ENCODE measurements around the gene ABO. TPM values are rescaled to one million over a fixed set of nuclear protein-coding genes. Genes with fewer than 3 reads are reported as not detected.
"Not testable (repeated sequence)": the region's sequence is repeated elsewhere in the genome, so short reads cannot be mapped to it uniquely, and the experiment has no call there.

ABO gene
- total and polyA plus RNA-seq, 9 of the 15 experiments (the other 6 are each of a cell fraction or from before 2014, with no cell fraction given) = 5.0 to 21.9 (median 11.9) TPM

- 50% methylated on average over 24 of the region's 24 CpGs for WGBS (ENCODE audit: insufficient coverage, low coverage, missing lambda C conversion rate)
- H3K9me1 ChIP-seq (ENCODE audit: control insufficient read depth, insufficient read depth, low read length); DNase-seq (ENCODE audit: extremely low read depth in 1 of 4, low spot score in 3 of 4); in situ Hi-C loops (cut with MboI); POLR2A ChIA-PET; H3K4me3 ChIP-seq; H3K9ac ChIP-seq (ENCODE audit: insufficient read depth in 1 of 2, low read depth in 2 of 2, low read length in 2 of 2); FAIRE-seq; CTCF ChIA-PET (ENCODE audit: low intra/inter-chr PET ratio); H3K36me3 ChIP-seq (ENCODE audit: control insufficient read depth, insufficient read depth, low read length); H3K4me2 ChIP-seq (ENCODE audit: insufficient read depth, low read length); BruUV-seq (replicated peaks); H2AFZ ChIP-seq (ENCODE audit: low read depth, low read length); H3K27me3 ChIP-seq (ENCODE audit: control insufficient read depth in 2 of 2, insufficient read depth in 2 of 2, low read length in 2 of 2); H3K27ac ChIP-seq (ENCODE audit: extremely low read depth, low read depth, low read length); H3K9me3 ChIP-seq (replicated peaks; ENCODE audit: control insufficient read depth, insufficient read depth, low read depth, low read length); intact Hi-C loops (cut with micrococcal nuclease); H4K20me1 ChIP-seq (replicated peaks; ENCODE audit: control insufficient read depth, insufficient read depth, low read length); H3K79me2 ChIP-seq (ENCODE audit: control insufficient read depth, insufficient read depth, low read length); ATAC-seq: not testable (repeated sequence)
- H3K4me1 ChIP-seq (replicated peaks in 1 of 2; ENCODE audit: control insufficient read depth in 2 of 2, insufficient read depth in 2 of 2, low read length in 2 of 2) = peaks cover 0 to 21% of the 10 kb centered on the region in 2 experiments; a peak in 3 of 5 replicates
Measured at GRCh38 chr9:133231934-133232568, 43.0 kb downstream of the ABO start.

- 38% methylated on average over 7 of the region's 7 CpGs for WGBS (ENCODE audit: insufficient coverage, low coverage, missing lambda C conversion rate)
- H4K20me1 ChIP-seq (replicated peaks; ENCODE audit: control insufficient read depth, insufficient read depth, low read length); DNase-seq (ENCODE audit: extremely low read depth in 1 of 4, low spot score in 3 of 4); intact Hi-C loops (cut with micrococcal nuclease); H3K79me2 ChIP-seq (ENCODE audit: control insufficient read depth, insufficient read depth, low read length); H3K4me2 ChIP-seq (ENCODE audit: insufficient read depth, low read length); BruUV-seq (replicated peaks); H3K9ac ChIP-seq (ENCODE audit: insufficient read depth in 1 of 2, low read depth in 2 of 2, low read length in 2 of 2); H2AFZ ChIP-seq (ENCODE audit: low read depth, low read length); H3K27ac ChIP-seq (ENCODE audit: extremely low read depth, low read depth, low read length); CTCF ChIA-PET (ENCODE audit: low intra/inter-chr PET ratio); H3K4me3 ChIP-seq; H3K9me1 ChIP-seq (ENCODE audit: control insufficient read depth, insufficient read depth, low read length); in situ Hi-C loops (cut with MboI); H3K9me3 ChIP-seq (replicated peaks; ENCODE audit: control insufficient read depth, insufficient read depth, low read depth, low read length); H3K36me3 ChIP-seq (ENCODE audit: control insufficient read depth, insufficient read depth, low read length); POLR2A ChIA-PET; ATAC-seq: not testable (repeated sequence)
- peak in 1 of 2 experiments; percentile 62; a peak in 1 of 3 replicates for TF ChIP-seq CBX3 (IDR thresholded peaks at IDR 0.05; ENCODE audit: borderline replicate concordance in 1 of 2, low read length in 2 of 2)
- 0 out of 2 replicates have a peak, but pooled peaks have one; percentile 53 for TF ChIP-seq CBX5 (IDR thresholded peaks at IDR 0.05; ENCODE audit: borderline replicate concordance, low read depth)
- peaks cover 0 to 20% of the 10 kb centered on the region in 2 experiments; a peak in 2 of 5 replicates for H3K4me1 ChIP-seq (replicated peaks in 1 of 2; ENCODE audit: control insufficient read depth in 2 of 2, insufficient read depth in 2 of 2, low read length in 2 of 2)
- H3K27me3 ChIP-seq (ENCODE audit: control insufficient read depth in 2 of 2, insufficient read depth in 2 of 2, low read length in 2 of 2) = peaks cover 3 to 22% of the 10 kb centered on the region in 2 experiments
- FAIRE-seq = peak; percentile 37
Measured at GRCh38 chr9:133230514-133230913, 44.5 kb downstream of the ABO start.

Data from K562 (cell line).